IMR-90 (cell line): ENCODE results near the gene RPS6KA5. TPM values are rescaled to one million over a fixed set of nuclear protein-coding genes. Genes with fewer than 3 reads are reported as not detected.

ENCODE experiments used
- ATAC-seq: fragments of 200-7000 bp; cut with Tn5 transposase; 2 replicates; pipeline ENCODE4 v1.9.1; 2020; ENCODE audit warnings: low read depth, mild to moderate bottlenecking, moderate library complexity
- BruUV-seq: library from RNA; stranded (reverse); fragments of 400-500 nt; replicated peaks from 2 replicates; lab custom pipeline; 2021; lab: Mats Ljungman, UMichigan
- CTCF ChIA-PET: fragments of 300-600 bp; formaldehyde crosslinking; extraction: SDS; loops from one replicate; lab custom pipeline; 2021; ENCODE audit warnings: antibody characterized with exemption; lab: Yijun Ruan, JAX
- POLR2A ChIA-PET: fragments of 300-600 bp; sonication (Branson Sonifier 250); formaldehyde crosslinking; loops from one replicate; lab custom pipeline; 2022; ENCODE audit warnings: antibody characterized with exemption; ENCODE audit not compliant: unreplicated experiment; lab: Charles Lee
- DNase-seq: peaks from one replicate; pipeline ENCODE4 v3.0.0; 2013
- H2AFZ ChIP-seq: replicated peaks from 2 replicates; pipeline ENCODE3; 2013; ENCODE audit warnings: low read length, mild to moderate bottlenecking; ENCODE audit not compliant: poor library complexity
- H2AK5ac ChIP-seq: 2 replicates; pipeline ENCODE4 v1.6.1; 2013; ENCODE audit warnings: low read depth, low read length, inconsistent platforms
- H2AK9ac ChIP-seq: replicated peaks from 2 replicates; pipeline ENCODE3; 2013; ENCODE audit warnings: mild to moderate bottlenecking, low read depth, low read length, moderate library complexity; ENCODE audit not compliant: poor library complexity
- H2BK120ac ChIP-seq: 2 replicates; pipeline ENCODE4 v1.6.1; 2013; ENCODE audit warnings: low read depth, low read length, inconsistent platforms
- H2BK15ac ChIP-seq: 3 replicates; pipeline ENCODE4 v1.6.1; 2013; ENCODE audit warnings: low read depth, low read length, inconsistent platforms
- H2BK20ac ChIP-seq: 2 replicates; pipeline ENCODE4 v1.6.1; 2013; ENCODE audit warnings: low read depth, mild to moderate bottlenecking, inconsistent platforms, low read length, moderate library complexity
- H2BK5ac ChIP-seq: 2 replicates; pipeline ENCODE4 v1.6.1; 2013; ENCODE audit warnings: mild to moderate bottlenecking, low read depth, low read length, inconsistent platforms; ENCODE audit not compliant: poor library complexity, severe bottlenecking
- H3K14ac ChIP-seq: replicated peaks from 2 replicates; pipeline ENCODE4 v1.6.1; 2013; ENCODE audit warnings: low read depth, low read length, inconsistent platforms
- H3K18ac ChIP-seq: 2 replicates; pipeline ENCODE4 v1.6.1; 2013; ENCODE audit warnings: low read depth, low read length, control low read depth
- H3K23ac ChIP-seq: 2 replicates; pipeline ENCODE4 v1.6.1; 2013; ENCODE audit warnings: low read depth, low read length, inconsistent platforms
- H3K27ac ChIP-seq: 2 replicates; pipeline ENCODE4 v1.5.1; 2013; ENCODE audit warnings: mild to moderate bottlenecking, control low read depth, low read length; ENCODE audit not compliant: insufficient read depth
- H3K27me3 ChIP-seq: 2 replicates; pipeline ENCODE4 v1.6.1; 2013; ENCODE audit warnings: low read length; ENCODE audit not compliant: control insufficient read depth, insufficient read depth
- H3K36me3 ChIP-seq: 2 replicates; pipeline ENCODE4 v1.6.1; 2013; ENCODE audit warnings: low read length, mixed read lengths; ENCODE audit not compliant: control insufficient read depth, insufficient read depth
- H3K4ac ChIP-seq: 2 replicates; pipeline ENCODE4 v1.6.1; 2013; ENCODE audit warnings: low read depth, low read length, inconsistent platforms
- H3K4me1 ChIP-seq: 2 replicates; pipeline ENCODE4 v1.6.1; 2013; ENCODE audit warnings: low read length, mixed read lengths; ENCODE audit not compliant: control insufficient read depth, insufficient read depth
- H3K4me2 ChIP-seq: 2 replicates; pipeline ENCODE4 v1.6.1; 2013; ENCODE audit warnings: low read depth, mild to moderate bottlenecking, control low read depth, low read length, moderate library complexity
- H3K4me3 ChIP-seq: 2 replicates; pipeline ENCODE4 v1.5.1; 2013; ENCODE audit warnings: low read depth, mild to moderate bottlenecking, control low read depth, low read length, moderate library complexity; ENCODE audit not compliant: insufficient read depth
- H3K56ac ChIP-seq: 2 replicates; pipeline ENCODE4 v1.6.1; 2013; ENCODE audit warnings: low read length, inconsistent platforms; ENCODE audit not compliant: insufficient read depth; ENCODE audit errors: extremely low read depth
- H3K79me1 ChIP-seq, 2 experiments: 2 replicates each; pipeline ENCODE4 v1.6.1; 2013; ENCODE audit warnings: low read length in 2 of 2, inconsistent platforms in 1 of 2, low read depth in 1 of 2
- H3K9ac ChIP-seq: 2 replicates; pipeline ENCODE4 v1.6.1; 2013; ENCODE audit warnings: low read depth, low read length, control low read depth
- H3K9me1 ChIP-seq: 2 replicates; pipeline ENCODE4 v1.6.1; 2013; ENCODE audit warnings: low read length, inconsistent platforms; ENCODE audit not compliant: insufficient read depth
- H3K9me3 ChIP-seq: 2 replicates; pipeline ENCODE4 v1.6.1; 2013; ENCODE audit warnings: low read length; ENCODE audit not compliant: control insufficient read depth, insufficient read depth
- H4K20me1 ChIP-seq: 2 replicates; pipeline ENCODE4 v1.6.1; 2013; ENCODE audit warnings: low read length, inconsistent platforms; ENCODE audit not compliant: insufficient read depth
- H4K5ac ChIP-seq: 2 replicates; pipeline ENCODE4 v1.6.1; 2013; ENCODE audit warnings: mild to moderate bottlenecking, low read depth, low read length, control low read depth
- H4K8ac ChIP-seq, 2 experiments: 2 replicates each; pipeline ENCODE4 v1.6.1; 2013; ENCODE audit warnings: low read depth in 2 of 2, low read length in 2 of 2, control low read depth in 1 of 2, inconsistent platforms in 1 of 2
- H4K91ac ChIP-seq: 2 replicates; pipeline ENCODE4 v1.6.1; 2013; ENCODE audit warnings: low read depth, low read length, inconsistent platforms; ENCODE audit not compliant: insufficient read depth
- BHLHE40 ChIP-seq: fragments of 150-350 bp; IDR thresholded peaks from 2 replicates; pipeline ENCODE4 v1.6.1; 2016; ENCODE audit warnings: mild to moderate bottlenecking, low read depth, low read length
- CEBPB ChIP-seq: IDR thresholded peaks from 2 replicates; pipeline ENCODE4 v1.6.1; 2012; ENCODE audit warnings: low read depth, low read length, improper control_type of control experiment
- CHD1 ChIP-seq: IDR thresholded peaks from 2 replicates; pipeline ENCODE4 v1.6.1; 2012; ENCODE audit warnings: low read depth, low read length, improper control_type of control experiment
- CTCF ChIP-seq: conservative IDR thresholded peaks from 2 replicates; pipeline ENCODE4 v1.5.1; 2012; ENCODE audit warnings: mild to moderate bottlenecking, low read depth, low read length, improper control_type of control experiment
- FOS ChIP-seq: fragments of 150-350 bp; IDR thresholded peaks from 2 replicates; pipeline ENCODE4 v1.6.1; 2016; ENCODE audit warnings: low read depth, low read length
- MAZ ChIP-seq: IDR thresholded peaks from 2 replicates; pipeline ENCODE4 v1.6.1; 2012; ENCODE audit warnings: low read depth, mild to moderate bottlenecking, low read length, improper control_type of control experiment, moderate library complexity, borderline replicate concordance
- MXI1 ChIP-seq: IDR thresholded peaks from 2 replicates; pipeline ENCODE4 v1.6.1; 2012; ENCODE audit warnings: low read depth, mild to moderate bottlenecking, low read length, moderate library complexity, borderline replicate concordance
- NFE2L2 ChIP-seq: fragments of 150-350 bp; IDR thresholded peaks from 2 replicates; pipeline ENCODE4 v1.6.1; 2016; ENCODE audit warnings: low read depth, mild to moderate bottlenecking, low read length
- POLR2A ChIP-seq: IDR thresholded peaks from 2 replicates; pipeline ENCODE4 v1.6.1; 2012; ENCODE audit warnings: mild to moderate bottlenecking, low read depth, low read length
- RAD21 ChIP-seq: IDR thresholded peaks from 2 replicates; pipeline ENCODE4 v1.6.1; 2012; ENCODE audit warnings: low read length, improper control_type of control experiment
- RFX5 ChIP-seq: IDR thresholded peaks from 2 replicates; pipeline ENCODE4 v1.8.0; 2012; ENCODE audit warnings: low read depth, mild to moderate bottlenecking, low read length, moderate library complexity
- SMC3 ChIP-seq: fragments of 150-350 bp; IDR thresholded peaks from 2 replicates; pipeline ENCODE4 v1.6.1; 2016; ENCODE audit warnings: low read depth, mild to moderate bottlenecking, antibody characterized with exemption, low read length, moderate library complexity
- USF2 ChIP-seq: fragments of 150-350 bp; IDR thresholded peaks from 2 replicates; pipeline ENCODE4 v1.6.1; 2017; ENCODE audit warnings: mild to moderate bottlenecking, antibody characterized with exemption, low read length, low read depth
- WGBS, 2 experiments: methylation state at CpG; one replicate each; pipeline versions ENCODE4 v1.1.5 to v1.1.7; 2013; ENCODE audit warnings: missing lambda C conversion rate in 2 of 2; ENCODE audit not compliant: insufficient read length in 1 of 2; ENCODE audit errors: extremely low coverage in 2 of 2; 5-methylcytosine and 5-hydroxymethylcytosine counted together
- dilution Hi-C: fragments of 300-500 bp; cut with HindIII; formaldehyde crosslinking; loops from one replicate; pipeline ENCODE4 v1.14.3; 2018; ENCODE audit warnings: low sequenced_read_pairs; ENCODE audit not compliant: unreplicated experiment
- in situ Hi-C: fragments of 300-500 bp; cut with MboI; formaldehyde crosslinking; loops from 3 replicates; pipeline ENCODE4 v1.14.3; 2019; ENCODE audit warnings: low sequenced_read_pairs, inconsistent platforms, mixed read lengths
- intact Hi-C: fragments of 100-400 bp; cut with micrococcal nuclease; formaldehyde crosslinking; loops from 2 replicates; pipeline ENCODE4 v1.10.0; 2022
- polyA plus RNA-seq, 3 experiments: library from polyadenylated mRNA; depleted of rRNA; stranded (reverse); fragments of >200 nt; gene quantifications; 2 replicates each; pipeline ENCODE4 v1.2.3, GENCODE V29; 2012; ENCODE audit warnings: low replicate concordance in 1 of 3
- total RNA-seq: library from RNA; depleted of rRNA; stranded (reverse); fragments of >200 nt; gene quantifications from 2 replicates; pipeline ENCODE4 v1.2.3, GENCODE V29; 2012

The RPS6KA5 gene
- total and polyA plus RNA-seq, 2 of the 4 experiments (the other 2 are of a cell fraction), result 0.36 TPM

GRCh38 chr14:91021115-91021514, 39.3 kb downstream of the RPS6KA5 start:
- no peaks in the 10 kb centered on the region for H3K36me3 ChIP-seq
- in situ Hi-C loops, result no loop called here
- ChIA-PET CTCF (no interaction called here), POLR2A (no interaction called here)
- H3K9ac ChIP-seq, result no peak overlapping the region
- WGBS, 2 experiments, result no CpG with 5 or more reads among the region's 3 CpGs
- H4K20me1 ChIP-seq, result no peaks in the 10 kb centered on the region
- H3K23ac ChIP-seq, result no peak overlapping the region
- no peak overlapping the region for H3K27ac ChIP-seq
- H3K18ac ChIP-seq, result no peak overlapping the region
- no peak overlapping the region for H2BK20ac ChIP-seq
- no peak overlapping the region for H4K8ac ChIP-seq
- no peaks in the 10 kb centered on the region for H3K9me3 ChIP-seq
- H2BK5ac ChIP-seq, result no peak overlapping the region
- intact Hi-C loops, result no loop called here
- no peak overlapping the region for H3K14ac ChIP-seq
- dilution Hi-C loops, result no loop called here
- no peak overlapping the region for H2BK15ac ChIP-seq
- no peak overlapping the region for H2AK5ac ChIP-seq
- H4K5ac ChIP-seq, result no peak overlapping the region
- H3K79me1 ChIP-seq, result no peaks in the 10 kb centered on the region
- H3K4ac ChIP-seq, result no peak overlapping the region
- H2AK9ac ChIP-seq, result no peak overlapping the region
- H3K4me3 ChIP-seq, result no peak overlapping the region
- no TSS peak for BruUV-seq
- H2AFZ ChIP-seq, result no peak overlapping the region
- H3K9me1 ChIP-seq, result no peaks in the 10 kb centered on the region
- no peaks in the 10 kb centered on the region for H3K27me3 ChIP-seq
- H3K4me2 ChIP-seq, result no peak overlapping the region
- H3K4me1 ChIP-seq, result no peaks in the 10 kb centered on the region
- ATAC-seq, result no peak
- no peak overlapping the region for H4K91ac ChIP-seq
- no peak overlapping the region for H3K56ac ChIP-seq
- no peak overlapping the region for H2BK120ac ChIP-seq
- TF ChIP-seq RFX5 (no peak), CTCF (no peak), SMC3 (no peak), USF2 (no peak), BHLHE40 (no peak), POLR2A (no peak), MXI1 (no peak), RAD21 (no peak), NFE2L2 (no peak), FOS (no peak), CEBPB (no peak), MAZ (no peak), CHD1 (no peak)
- DNase-seq, result no peak
